ENCODE results near the gene RAP1GAP2. TPM values are rescaled to one million over a fixed set of nuclear protein-coding genes. Genes with fewer than 3 reads are reported as not detected.

The RAP1GAP2 gene
- total RNA-seq, 1 experiment from 2014 or later, result 72.8 TPM

DNA sequence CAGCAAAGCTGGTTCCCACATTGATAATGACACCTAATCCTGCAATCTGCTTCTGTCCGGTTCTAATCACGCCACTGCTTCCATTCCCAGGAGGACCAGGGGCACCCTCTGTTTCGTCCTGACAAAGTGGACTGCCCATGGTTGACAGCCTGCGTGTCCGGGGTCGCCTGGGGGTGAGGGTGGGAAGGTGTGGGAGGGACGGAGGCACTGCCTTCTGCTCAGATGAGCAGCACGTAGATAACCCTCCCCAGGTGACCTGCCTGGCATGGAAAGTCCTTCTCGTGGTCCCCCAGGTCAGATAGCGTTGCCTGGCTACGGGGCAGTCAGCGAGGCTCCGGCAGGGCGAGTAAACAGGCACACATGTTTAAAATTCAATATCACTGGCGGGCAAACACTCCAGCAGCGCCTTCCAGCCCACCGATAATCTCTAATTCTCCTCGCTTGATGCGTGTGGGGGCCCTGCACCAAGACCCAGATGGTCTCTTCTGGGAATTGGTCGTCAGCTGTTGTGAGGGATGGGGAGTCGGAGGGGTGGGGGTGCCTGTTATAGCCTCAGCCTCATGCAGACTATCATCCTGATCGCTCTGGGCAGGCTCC, 132.2 kb downstream of the RAP1GAP2 start:
- no peaks in the 10 kb centered on the region for H3K27me3 Mint-ChIP-seq (ENCODE audit: low read depth)
- ChIA-PET CTCF (interaction anchor here (0.9 to 5.8 kb wide), 4 partner anchors 25 to 101 kb away, joined by 3 to 114 read pairs (median 18); no protein-coding TSS in a partner anchor), POLR2A (no interaction called here)
- H3K36me3 Mint-ChIP-seq, result peaks cover 11% of the 10 kb centered on the region
- H3K27ac Mint-ChIP-seq, result no peak overlapping the region
- H3K4me1 Mint-ChIP-seq, result peaks cover 55% of the 10 kb centered on the region
- ATAC-seq (no peak), DNase-seq (ENCODE audit: low spot score) (no peak)
- no peaks in the 10 kb centered on the region for H3K9me3 Mint-ChIP-seq
- TF ChIP-seq GTF2I (CRISPR knock-in tag; conservative IDR thresholded peaks at IDR 0.05) (no peak), SMAD4 (CRISPR knock-in tag; IDR thresholded peaks at IDR 0.05) (no peak), NR1H2 (CRISPR knock-in tag; IDR thresholded peaks at IDR 0.05) (no peak)
- H3K4me3 Mint-ChIP-seq, result no peak overlapping the region

DNA sequence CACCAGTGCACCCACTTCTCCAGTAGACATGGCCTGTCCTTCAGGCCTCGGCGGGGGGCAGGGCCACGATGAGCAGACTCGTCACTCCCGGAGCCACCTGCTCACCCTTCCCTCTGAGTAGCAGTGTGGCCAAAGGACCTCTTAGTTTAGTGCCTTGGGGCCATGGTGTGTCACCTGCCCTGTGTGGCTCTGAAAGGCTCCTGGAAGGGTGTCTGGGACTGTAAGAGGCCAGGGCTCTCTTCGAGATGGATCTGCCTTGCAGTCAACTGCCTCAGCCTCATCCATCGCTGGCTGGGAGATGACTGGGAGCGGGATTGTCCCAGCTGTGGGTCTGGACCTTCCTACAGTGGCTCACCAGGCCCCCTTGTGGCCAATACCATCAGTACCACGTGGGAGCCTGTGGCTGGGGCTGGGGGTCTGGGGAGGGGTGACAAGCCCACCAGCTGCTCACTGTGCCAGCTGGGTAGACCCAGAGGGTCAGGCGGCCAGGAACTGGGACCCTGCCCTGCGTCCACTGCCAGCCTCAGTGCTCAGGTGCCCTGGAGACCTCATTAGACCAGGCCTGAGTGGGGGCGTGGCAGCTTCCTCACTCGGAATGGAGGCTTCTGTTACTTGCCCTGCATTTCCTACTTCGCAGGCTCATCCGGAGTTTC, 133.8 kb downstream of the RAP1GAP2 start:
- no peaks in the 10 kb centered on the region for H3K9me3 Mint-ChIP-seq
- no peaks in the 10 kb centered on the region for H3K27me3 Mint-ChIP-seq (ENCODE audit: low read depth)
- no peak overlapping the region for H3K4me3 Mint-ChIP-seq
- DNase-seq (ENCODE audit: low spot score) (peak; percentile 89), ATAC-seq (peak; percentile 90)
- ChIA-PET CTCF (interaction anchor here (0.8 to 5.8 kb wide), 34 partner anchors 9 to 537 kb away, joined by 3 to 114 read pairs (median 6); no protein-coding TSS in a partner anchor), POLR2A (interaction anchor here (0.6 kb wide), 1 partner anchor 92 kb away, joined by 3 read pairs; no protein-coding TSS in a partner anchor)
- H3K27ac Mint-ChIP-seq, result 0 out of 2 replicates have a peak overlapping the region, but pooled peaks have one; percentile 58
- peaks cover 41% of the 10 kb centered on the region for H3K4me1 Mint-ChIP-seq
- TF ChIP-seq MAX (CRISPR knock-in tag; IDR thresholded peaks at IDR 0.05) (peak; percentile 72; the same call in 1 of the 2 replicates), TEAD1 (CRISPR knock-in tag; IDR thresholded peaks at IDR 0.05) (no peak), HMGA2 (CRISPR knock-in tag; IDR thresholded peaks at IDR 0.05) (no peak), ZBTB43 (CRISPR knock-in tag; IDR thresholded peaks at IDR 0.05) (no peak), ETV6 (CRISPR knock-in tag; IDR thresholded peaks at IDR 0.05) (peak; percentile 60), SMAD4 (CRISPR knock-in tag; IDR thresholded peaks at IDR 0.05) (no peak), ESRRA (CRISPR knock-in tag; IDR thresholded peaks at IDR 0.05; ENCODE audit: borderline replicate concordance) (0 out of 2 replicates have a peak, but pooled peaks have one; percentile 17), NR2C2 (CRISPR knock-in tag; IDR thresholded peaks at IDR 0.05) (no peak), USF2 (CRISPR knock-in tag; IDR thresholded peaks at IDR 0.05) (peak; percentile 82), CTCF (IDR thresholded peaks at IDR 0.05) (peak; percentile 84), ZNF138 (CRISPR knock-in tag; conservative IDR thresholded peaks at IDR 0.05) (0 out of 2 replicates have a peak, but pooled peaks have one; percentile 61), OVOL2 (CRISPR knock-in tag; IDR thresholded peaks at IDR 0.05; ENCODE audit: borderline replicate concordance) (no peak)
- TF ChIP-seq, protein P1, sequence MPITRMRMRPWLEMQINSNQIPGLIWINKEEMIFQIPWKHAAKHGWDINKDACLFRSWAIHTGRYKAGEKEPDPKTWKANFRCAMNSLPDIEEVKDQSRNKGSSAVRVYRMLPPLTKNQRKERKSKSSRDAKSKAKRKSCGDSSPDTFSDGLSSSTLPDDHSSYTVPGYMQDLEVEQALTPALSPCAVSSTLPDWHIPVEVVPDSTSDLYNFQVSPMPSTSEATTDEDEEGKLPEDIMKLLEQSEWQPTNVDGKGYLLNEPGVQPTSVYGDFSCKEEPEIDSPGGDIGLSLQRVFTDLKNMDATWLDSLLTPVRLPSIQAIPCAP (CRISPR knock-in tag; IDR thresholded peaks at IDR 0.05), result 0 out of 2 replicates have a peak, but pooled peaks have one; percentile 30
- TF ChIP-seq, protein P2, sequence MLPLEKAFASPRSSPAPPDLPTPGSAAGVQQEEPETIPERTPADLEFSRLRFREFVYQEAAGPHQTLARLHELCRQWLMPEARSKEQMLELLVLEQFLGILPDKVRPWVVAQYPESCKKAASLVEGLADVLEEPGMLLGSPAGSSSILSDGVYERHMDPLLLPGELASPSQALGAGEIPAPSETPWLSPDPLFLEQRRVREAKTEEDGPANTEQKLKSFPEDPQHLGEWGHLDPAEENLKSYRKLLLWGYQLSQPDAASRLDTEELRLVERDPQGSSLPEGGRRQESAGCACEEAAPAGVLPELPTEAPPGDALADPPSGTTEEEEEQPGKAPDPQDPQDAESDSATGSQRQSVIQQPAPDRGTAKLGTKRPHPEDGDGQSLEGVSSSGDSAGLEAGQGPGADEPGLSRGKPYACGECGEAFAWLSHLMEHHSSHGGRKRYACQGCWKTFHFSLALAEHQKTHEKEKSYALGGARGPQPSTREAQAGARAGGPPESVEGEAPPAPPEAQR (CRISPR knock-in tag; IDR thresholded peaks at IDR 0.05), result no peak
- TF ChIP-seq, protein P3, sequence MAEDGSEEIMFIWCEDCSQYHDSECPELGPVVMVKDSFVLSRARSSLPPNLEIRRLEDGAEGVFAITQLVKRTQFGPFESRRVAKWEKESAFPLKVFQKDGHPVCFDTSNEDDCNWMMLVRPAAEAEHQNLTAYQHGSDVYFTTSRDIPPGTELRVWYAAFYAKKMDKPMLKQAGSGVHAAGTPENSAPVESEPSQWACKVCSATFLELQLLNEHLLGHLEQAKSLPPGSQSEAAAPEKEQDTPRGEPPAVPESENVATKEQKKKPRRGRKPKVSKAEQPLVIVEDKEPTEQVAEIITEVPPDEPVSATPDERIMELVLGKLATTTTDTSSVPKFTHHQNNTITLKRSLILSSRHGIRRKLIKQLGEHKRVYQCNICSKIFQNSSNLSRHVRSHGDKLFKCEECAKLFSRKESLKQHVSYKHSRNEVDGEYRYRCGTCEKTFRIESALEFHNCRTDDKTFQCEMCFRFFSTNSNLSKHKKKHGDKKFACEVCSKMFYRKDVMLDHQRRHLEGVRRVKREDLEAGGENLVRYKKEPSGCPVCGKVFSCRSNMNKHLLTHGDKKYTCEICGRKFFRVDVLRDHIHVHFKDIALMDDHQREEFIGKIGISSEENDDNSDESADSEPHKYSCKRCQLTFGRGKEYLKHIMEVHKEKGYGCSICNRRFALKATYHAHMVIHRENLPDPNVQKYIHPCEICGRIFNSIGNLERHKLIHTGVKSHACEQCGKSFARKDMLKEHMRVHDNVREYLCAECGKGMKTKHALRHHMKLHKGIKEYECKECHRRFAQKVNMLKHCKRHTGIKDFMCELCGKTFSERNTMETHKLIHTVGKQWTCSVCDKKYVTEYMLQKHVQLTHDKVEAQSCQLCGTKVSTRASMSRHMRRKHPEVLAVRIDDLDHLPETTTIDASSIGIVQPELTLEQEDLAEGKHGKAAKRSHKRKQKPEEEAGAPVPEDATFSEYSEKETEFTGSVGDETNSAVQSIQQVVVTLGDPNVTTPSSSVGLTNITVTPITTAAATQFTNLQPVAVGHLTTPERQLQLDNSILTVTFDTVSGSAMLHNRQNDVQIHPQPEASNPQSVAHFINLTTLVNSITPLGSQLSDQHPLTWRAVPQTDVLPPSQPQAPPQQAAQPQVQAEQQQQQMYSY (CRISPR knock-in tag; IDR thresholded peaks at IDR 0.05), result peak; percentile 38; the same call in 1 of the 2 replicates
- TF ChIP-seq, protein P4, sequence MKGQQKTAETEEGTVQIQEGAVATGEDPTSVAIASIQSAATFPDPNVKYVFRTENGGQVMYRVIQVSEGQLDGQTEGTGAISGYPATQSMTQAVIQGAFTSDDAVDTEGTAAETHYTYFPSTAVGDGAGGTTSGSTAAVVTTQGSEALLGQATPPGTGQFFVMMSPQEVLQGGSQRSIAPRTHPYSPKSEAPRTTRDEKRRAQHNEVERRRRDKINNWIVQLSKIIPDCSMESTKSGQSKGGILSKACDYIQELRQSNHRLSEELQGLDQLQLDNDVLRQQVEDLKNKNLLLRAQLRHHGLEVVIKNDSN (CRISPR knock-in tag; IDR thresholded peaks at IDR 0.05), result peak; percentile 81
- peaks cover 20% of the 10 kb centered on the region for H3K36me3 Mint-ChIP-seq
